Activated CD4-positive, alpha-beta T cell treated with anti-CD3 and anti-CD28 coated beads for 4 hours (primary cell): ENCODE results near the gene LAMA4.
"Not testable (repeated sequence)": the region's sequence is repeated elsewhere in the genome, so short reads cannot be mapped to it uniquely, and the experiment has no call there.

ENCODE experiments used
- DNase-seq, 2 donors: peaks; one replicate each; pipeline ENCODE4 v3.0.0-alpha.2; 2020

The LAMA4 gene

DNA sequence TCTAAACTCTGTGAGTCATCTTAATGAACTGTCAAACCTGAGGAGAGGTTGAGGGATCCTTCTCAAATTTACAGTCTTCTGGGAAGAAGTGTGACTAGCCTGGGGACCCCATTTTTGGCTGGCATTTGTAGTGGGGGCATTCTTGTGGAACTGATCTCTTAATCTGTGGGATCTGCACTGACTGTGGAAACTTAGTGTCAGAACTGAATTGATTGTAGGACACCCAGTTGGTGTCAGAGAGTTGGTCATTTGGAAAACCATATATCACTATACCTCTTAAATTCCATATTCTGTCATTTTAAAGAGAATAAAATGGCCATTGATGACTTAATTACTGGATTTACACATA lies 48.3 kb downstream of the LAMA4 start:
- DNase-seq: no peak

- no peak for DNase-seq
Observed at GRCh38 chr6:112205427-112206109, 48.8 kb downstream of the LAMA4 start.

DNA sequence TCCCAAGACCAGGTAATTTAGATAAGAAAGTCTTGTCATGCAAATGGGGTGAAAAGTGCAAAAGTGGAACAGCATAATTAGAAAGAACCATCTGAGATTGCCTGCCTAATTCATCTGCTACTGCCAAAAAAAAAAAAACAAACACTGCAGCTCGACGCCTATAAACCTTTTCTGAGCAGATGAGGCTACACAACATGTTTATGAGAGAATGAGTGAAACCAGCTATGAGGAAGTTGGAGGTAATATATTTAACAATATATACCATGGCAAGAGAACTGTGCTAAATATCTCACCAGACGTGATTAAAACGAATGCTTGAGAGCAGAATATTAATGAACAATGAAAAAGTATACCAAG lies 50.0 kb downstream of the LAMA4 start:
- no peak for DNase-seq

DNA sequence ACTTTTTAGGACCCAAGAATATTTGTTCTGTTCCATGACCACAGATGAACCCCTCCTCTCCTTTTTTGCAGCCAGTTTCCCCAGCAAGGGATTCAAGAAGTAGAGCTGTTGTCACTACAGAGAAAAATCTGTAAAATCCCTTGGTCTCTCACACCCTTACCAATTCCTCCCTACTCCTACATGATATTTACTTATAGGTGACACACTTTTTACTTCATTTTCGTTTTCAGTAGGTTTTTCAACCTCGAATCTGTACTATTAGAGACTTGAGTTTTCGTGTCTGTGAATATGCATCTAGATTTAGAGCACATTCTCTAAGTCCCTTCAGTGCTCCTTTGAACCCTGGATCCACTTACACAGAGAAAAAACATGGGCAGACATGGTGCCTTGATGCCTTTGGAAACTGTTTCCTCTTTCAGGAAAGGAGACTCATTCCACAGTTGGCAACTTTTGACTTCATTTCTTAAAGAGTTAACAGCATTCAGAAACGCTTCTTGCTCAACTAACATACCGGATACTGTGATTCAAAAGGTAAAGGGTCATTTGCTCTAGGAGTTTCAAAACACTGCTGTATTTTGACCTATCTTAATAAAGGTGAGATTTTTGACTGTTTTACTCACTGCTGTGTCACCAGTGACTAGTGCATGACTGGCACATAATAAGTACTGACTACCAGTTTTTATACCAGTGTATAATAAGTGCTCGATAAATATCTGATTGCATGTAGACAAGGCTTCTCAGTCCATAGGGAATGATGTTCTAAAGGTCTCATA lies 50.6 kb downstream of the LAMA4 start:
- DNase-seq: no peak

DNA sequence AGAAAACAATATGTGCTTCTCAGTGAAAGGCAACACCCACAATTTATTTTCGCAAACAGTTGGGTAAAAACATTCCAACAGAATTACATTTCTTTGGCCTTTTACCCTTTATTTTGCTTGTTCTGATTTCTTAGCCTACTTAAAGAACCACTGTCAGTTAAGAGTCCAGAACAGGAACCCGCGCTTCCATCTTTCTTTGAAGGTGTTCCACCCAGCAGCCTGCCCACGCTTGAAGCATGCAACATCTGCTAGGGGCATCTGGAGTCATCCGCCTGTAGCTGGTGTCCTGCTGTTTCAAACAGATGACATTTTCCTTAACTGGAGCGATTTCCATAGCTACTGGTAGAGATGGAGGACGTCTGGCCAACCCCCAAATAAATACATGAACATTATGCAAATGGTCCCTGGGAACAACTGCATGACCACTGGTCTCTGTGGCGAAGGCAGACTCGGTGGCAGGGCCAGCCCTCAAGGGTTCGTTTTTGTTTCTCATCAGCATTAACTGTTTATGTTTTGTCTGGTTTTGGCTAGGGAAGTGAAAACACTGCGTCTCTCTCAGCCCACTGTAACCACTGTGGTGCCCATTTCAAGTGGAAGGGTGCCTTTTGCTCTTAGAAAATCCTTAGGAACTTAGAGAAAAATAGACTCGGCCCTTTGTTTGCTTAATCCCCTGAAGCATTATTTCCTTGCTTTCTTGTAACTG lies 51.6 kb downstream of the LAMA4 start:
- DNase-seq: no peak

DNA sequence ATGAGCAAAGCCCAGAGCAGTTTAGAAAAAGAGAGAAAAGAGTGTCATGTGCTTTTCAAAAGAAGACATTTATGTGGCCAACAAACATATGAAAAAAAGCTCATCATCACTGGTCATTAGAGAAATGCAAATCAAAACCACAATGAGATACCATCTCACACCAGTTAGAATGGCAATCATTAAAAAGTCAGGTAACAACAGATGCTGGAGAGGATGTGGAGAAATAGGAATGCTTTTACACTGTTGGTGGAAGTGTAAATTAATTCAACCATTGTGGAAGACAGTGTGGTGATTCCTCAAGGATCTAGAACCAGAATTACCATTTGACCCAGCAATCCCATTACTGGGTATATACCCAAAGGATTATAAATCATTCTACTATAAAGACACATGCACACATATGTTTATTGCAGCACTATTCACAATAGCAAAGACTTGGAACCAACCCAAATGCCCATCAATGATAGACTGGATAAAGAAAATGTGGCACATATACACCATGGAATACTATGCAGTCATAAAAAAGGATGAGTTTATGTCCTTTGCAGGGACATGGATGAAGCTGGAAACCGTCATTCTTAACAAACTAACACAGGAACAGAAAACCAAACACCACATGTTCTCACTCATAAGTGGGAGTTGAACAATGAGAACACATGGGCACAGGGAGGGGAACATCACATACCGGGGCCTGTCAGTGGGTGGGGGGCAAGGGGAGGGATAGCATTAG lies 54.0 kb downstream of the LAMA4 start:
- DNase-seq: not testable (repeated sequence)

DNA sequence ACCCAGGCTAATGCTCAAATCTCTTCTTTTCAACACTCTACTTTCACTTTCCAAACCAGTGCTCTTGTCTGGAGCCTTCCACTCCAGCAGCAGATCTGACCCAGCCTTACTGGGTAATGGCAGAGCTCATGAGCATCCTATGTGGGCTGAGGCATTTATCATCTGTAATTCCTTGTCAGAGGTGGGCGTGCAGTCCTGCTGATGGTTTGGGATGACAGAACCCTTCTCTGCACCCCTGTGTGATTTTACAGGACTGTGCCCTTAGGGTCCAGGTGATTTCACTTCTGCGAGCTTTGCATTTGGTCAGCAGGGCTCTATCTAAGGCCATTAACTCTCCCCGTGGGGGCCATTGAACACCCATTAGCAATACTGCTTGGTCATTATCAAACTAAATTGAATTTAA lies 55.4 kb downstream of the LAMA4 start:
- no peak for DNase-seq

DNA sequence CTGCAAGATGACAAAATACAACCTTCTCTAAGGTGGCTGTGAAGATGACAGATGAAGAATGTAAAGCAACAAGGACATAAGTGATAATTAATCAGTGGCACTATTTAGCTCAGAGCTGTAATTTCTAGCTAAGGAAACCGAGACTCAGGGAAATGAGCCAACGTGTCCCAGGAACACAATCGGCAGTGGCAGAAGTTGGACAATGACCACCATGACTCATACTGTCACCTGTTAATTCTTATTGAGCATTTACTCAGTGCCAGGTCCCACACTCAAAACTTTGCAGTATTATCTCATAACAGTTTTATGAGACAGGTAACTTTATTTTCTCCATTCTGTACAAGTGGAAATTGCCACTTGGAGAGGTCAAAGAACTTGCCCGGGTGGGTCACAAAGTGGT lies 55.8 kb downstream of the LAMA4 start:
- DNase-seq: no peak

DNA sequence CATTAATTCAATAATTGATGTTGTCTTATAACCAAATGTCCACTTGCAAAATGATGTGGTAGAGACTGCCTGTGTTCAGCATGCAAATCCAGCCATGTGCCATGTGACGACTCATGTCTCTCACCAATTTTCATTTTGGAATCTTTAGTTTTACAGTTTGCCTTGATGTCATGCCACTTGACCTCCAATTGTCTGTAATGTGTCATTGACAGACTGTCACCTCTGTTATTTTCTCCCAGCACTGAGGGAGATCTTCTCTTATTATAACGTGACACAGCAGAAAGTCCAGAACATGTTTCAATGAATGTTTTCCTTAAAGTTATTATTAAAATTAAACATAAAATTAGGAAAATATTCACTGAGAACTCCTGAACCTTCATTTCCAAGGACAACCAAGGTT lies 56.7 kb downstream of the LAMA4 start:
- DNase-seq: no peak

DNA sequence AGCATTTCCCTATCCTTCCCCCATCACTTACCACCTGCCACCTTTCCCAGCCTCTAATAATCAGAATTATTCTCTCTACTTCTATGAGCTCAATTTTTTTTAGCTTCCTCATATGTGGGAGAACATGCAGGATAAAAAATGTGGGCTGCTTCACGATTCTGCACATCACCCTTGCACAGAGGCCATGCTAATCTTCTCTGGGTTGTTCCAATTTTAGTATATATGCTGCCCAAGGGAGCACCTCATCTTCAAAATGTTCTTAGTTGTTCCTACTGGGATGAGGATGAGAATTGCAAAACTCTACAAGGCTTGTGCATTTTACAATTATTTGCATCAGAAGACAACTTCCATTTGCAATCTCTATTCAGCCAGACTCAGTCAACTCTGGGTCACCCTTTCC lies 58.1 kb downstream of the LAMA4 start:
- DNase-seq: no peak

GRCh38 chr6:112195166-112195565 lies 59.2 kb downstream of the LAMA4 start:
- no peak for DNase-seq

GRCh38 chr6:112194511-112194910 lies 59.9 kb downstream of the LAMA4 start:
- no peak for DNase-seq

DNA sequence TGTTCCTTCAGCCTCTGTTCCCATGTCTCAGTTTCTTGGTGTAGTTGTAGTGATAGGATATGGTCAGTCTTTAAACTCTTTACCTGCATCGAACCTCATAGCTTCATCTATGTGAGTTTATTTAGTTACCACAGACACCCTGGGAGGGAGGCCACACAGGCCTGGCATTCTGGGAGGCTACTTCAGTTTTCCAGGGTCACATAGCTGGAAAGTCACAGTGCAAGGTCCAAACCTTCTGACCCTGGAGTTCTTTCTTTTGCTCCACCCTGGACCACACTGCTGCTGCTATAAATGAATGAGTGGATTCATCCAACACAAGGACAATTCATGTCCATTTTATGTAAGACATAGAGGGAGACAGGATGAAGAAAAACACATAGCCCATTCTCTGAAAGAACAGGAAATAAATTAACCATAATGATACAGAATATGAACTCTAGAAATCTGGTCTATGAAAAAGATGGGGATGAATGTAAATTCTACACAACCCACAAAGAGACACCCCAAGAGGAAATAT lies 60.8 kb downstream of the LAMA4 start:
- no peak for DNase-seq

- DNase-seq: no peak
Observed at GRCh38 chr6:112193117-112193516, 61.2 kb downstream of the LAMA4 start.

DNA sequence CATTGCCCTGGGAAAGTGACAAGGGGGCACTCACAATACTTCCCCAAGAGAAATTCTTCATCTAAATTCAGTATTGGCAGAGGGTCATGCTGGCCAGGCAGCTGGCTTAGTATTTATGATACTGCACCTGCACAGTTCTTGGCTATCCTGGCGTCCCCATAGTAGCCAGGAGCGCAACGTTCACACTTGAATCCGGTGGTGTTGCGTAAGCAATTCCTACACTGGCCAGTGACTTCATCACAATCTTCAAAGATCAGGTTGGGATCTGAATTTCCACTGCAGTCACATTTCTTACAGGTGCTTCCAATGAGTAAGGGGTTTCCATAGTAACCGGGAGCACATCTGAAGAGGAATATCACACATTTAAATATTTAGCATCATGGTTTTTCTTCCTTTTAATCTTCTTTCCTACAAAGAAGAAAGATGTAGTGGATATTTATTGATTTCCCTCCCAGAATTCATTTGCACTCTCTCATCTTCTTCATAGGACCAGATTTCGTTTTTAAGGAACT lies 62.8 kb downstream of the LAMA4 start:
- no peak for DNase-seq

DNA sequence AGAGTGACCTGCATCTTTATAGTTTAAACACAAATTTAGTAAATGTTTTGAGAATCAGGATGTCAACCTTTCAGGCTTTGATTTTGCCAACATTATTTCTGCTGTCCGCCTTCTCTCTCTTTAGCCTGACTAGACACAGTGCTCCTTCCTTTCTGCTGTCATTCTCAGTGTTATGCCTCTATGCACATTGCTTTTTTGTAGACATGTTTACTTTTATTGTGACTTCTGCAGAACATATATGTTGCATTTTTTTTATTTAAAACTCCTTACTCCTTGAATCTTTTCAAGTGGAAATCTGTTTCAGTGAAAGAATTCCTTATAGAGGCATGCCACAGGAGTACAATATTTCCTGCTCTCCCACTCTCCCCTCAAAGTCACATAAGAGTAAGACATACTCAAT lies 64.2 kb downstream of the LAMA4 start:
- DNase-seq: no peak

DNA sequence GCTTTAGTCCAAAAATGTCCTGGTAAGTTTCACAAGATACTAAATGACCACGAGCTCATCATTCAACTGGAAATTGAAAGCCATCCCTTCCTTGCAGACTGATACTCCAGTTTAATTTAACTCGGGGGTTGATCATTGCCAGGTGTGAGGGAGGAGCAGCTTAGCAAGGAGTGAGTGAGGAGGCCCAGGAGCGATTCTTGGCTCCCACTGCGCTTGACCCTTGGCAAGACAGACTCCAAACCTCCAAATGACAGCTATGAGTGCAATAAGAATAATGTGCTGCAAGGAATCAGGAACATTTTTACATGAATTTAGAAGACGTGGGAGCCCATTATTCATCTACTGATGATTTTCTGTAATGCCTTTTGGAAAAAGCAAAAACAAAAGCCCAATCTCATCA lies 64.9 kb downstream of the LAMA4 start:
- no peak for DNase-seq

GRCh38 chr6:112188906-112189305 lies 65.5 kb downstream of the LAMA4 start:
- no peak for DNase-seq

DNA sequence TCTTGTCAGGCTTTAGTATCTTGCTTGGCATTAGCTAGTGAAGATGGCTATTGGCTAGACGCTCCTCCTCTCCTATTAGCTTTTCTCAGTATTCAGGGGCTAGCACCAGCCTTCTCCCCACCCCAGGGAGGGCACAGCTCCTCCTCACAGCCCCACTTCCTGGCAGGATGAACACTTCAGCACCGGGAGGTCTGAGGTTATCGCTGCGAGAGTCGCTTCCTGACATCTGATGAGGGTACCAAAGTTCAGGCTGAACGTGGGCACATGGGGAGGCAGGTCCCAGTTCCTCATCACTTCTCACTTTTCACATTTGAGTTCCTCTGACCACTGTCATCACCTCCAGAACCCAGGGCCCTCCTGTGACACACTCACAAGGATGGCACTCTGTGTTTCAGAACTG lies 66.6 kb downstream of the LAMA4 start:
- DNase-seq: no peak

- no peak for DNase-seq
Observed at GRCh38 chr6:112184951-112185350, 69.4 kb downstream of the LAMA4 start.

DNA sequence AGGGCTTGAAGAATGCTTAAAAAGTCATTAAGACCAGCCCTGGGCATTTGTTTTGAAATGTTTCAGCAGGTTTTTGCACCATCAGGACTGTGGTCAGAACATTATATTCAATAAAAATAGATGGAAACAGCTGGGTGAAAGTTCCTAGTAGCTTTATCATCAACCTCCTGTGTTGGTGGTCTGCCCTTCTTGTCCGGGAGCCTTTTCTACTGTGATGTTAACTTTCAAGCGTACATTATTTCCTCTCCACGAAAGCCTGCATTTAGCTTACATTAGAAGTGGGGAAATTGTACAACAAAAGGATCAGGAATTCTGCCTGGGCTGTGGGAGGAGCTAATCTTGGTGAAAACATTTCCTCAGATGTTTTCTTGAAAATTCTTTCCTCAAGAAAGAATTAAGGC lies 71.1 kb downstream of the LAMA4 start:
- no peak for DNase-seq

DNA sequence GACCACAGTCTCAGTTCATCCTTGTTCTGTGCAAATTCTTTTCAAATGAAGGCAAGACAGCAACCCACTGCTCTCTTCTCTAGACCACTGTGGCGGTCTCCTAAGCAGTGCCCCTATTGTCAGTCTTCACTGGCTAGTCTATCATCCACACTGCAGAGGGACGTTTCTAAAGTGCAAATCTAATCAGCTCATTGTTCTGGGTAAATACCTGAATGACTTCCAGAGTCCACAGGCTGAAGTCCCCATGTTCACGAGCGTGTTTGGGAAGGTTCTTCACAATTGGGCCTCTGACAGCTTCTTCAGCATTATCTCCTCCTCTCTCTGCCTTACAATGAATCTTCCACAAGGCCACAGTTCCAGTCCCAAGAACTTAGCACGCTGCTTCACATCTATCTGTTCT lies 73.2 kb downstream of the LAMA4 start:
- no peak for DNase-seq
